ENCODE measurements around the gene HPS1.

HPS1 gene

GRCh38 chr10:98418665-98419468 is 27.9 kb downstream of the HPS1 start:
- H3K27me3 ChIP-seq (ENCODE audit: control insufficient read depth, insufficient read depth, low read length), result no peaks in the 10 kb centered on the region
- no peaks in the 10 kb centered on the region for H3K9me3 ChIP-seq (ENCODE audit: control insufficient read depth, insufficient read depth, low read depth, low read length)
- H3K36me3 ChIP-seq (ENCODE audit: control insufficient read depth, insufficient read depth, low read length), result peaks cover 13% of the 10 kb centered on the region
- H3K9ac ChIP-seq (ENCODE audit: low read length), result no peak overlapping the region
- H3K4me3 ChIP-seq (ENCODE audit: low read depth, low read length), result no peak overlapping the region
- H3K27ac ChIP-seq (ENCODE audit: low read depth, low read length), result no peak overlapping the region
- H3K4me1 ChIP-seq (ENCODE audit: control insufficient read depth, insufficient read depth, low read length), result peaks cover 19% of the 10 kb centered on the region

DNA sequence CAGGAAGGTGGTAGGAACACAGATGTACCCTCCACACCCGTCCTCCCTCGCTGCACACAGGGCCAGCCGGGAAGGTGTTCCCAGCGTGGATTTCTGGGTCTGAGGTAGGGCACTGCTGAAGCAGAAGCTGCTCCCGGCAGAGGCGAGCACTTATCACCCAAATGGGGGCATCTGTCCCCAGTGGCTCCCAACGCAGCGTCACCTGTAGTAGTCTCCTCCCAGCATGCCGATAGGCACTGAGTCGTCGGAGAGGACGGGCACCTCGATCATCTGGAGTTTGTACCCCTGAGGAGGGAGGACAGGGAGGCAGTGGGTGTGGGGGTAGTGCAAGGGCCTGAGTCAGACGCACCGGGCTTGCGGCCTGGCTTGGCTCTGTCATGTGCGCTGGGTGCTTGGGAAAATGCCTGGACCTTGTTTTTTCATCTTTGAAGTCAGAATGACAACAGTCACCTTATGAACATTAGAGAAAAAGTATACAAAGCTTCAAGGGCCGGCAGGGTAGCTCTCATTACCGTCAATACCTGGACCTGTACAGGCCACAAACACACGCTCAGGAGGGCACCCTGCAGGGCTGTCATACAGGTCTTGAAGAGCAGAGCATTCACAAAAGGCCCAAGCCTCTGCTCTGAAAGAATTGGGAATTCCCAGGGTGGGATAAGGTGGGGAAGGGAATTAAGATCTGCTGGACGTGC is 28.6 kb downstream of the HPS1 start:
- Histone ChIP-seq H3K9me3 (ENCODE audit: control insufficient read depth, insufficient read depth, low read depth, low read length) (no peaks in the 10 kb centered on the region), H3K4me3 (ENCODE audit: low read depth, low read length) (no peak overlapping the region), H3K4me1 (ENCODE audit: control insufficient read depth, insufficient read depth, low read length) (peaks cover 19% of the 10 kb centered on the region), H3K9ac (ENCODE audit: low read length) (no peak overlapping the region), H3K27ac (ENCODE audit: low read depth, low read length) (no peak overlapping the region), H3K36me3 (ENCODE audit: control insufficient read depth, insufficient read depth, low read length) (peaks cover 13% of the 10 kb centered on the region), H3K27me3 (ENCODE audit: control insufficient read depth, insufficient read depth, low read length) (no peaks in the 10 kb centered on the region)

- H3K36me3 ChIP-seq (ENCODE audit: control insufficient read depth, insufficient read depth, low read length), result peaks cover 13% of the 10 kb centered on the region
- H3K27ac ChIP-seq (ENCODE audit: low read depth, low read length), result no peak overlapping the region
- peaks cover 19% of the 10 kb centered on the region for H3K4me1 ChIP-seq (ENCODE audit: control insufficient read depth, insufficient read depth, low read length)
- no peak overlapping the region for H3K9ac ChIP-seq (ENCODE audit: low read length)
- no peaks in the 10 kb centered on the region for H3K27me3 ChIP-seq (ENCODE audit: control insufficient read depth, insufficient read depth, low read length)
- no peaks in the 10 kb centered on the region for H3K9me3 ChIP-seq (ENCODE audit: control insufficient read depth, insufficient read depth, low read depth, low read length)
- H3K4me3 ChIP-seq (ENCODE audit: low read depth, low read length), result no peak overlapping the region
Measured at GRCh38 chr10:98417481-98417959, 29.2 kb downstream of the HPS1 start.

- no peak overlapping the region for H3K27ac ChIP-seq (ENCODE audit: low read depth, low read length)
- H3K9me3 ChIP-seq (ENCODE audit: control insufficient read depth, insufficient read depth, low read depth, low read length), result no peaks in the 10 kb centered on the region
- peaks cover 19% of the 10 kb centered on the region for H3K4me1 ChIP-seq (ENCODE audit: control insufficient read depth, insufficient read depth, low read length)
- H3K4me3 ChIP-seq (ENCODE audit: low read depth, low read length), result no peak overlapping the region
- no peaks in the 10 kb centered on the region for H3K27me3 ChIP-seq (ENCODE audit: control insufficient read depth, insufficient read depth, low read length)
- H3K36me3 ChIP-seq (ENCODE audit: control insufficient read depth, insufficient read depth, low read length), result peaks cover 13% of the 10 kb centered on the region
- H3K9ac ChIP-seq (ENCODE audit: low read length), result no peak overlapping the region
Measured at GRCh38 chr10:98416606-98417388, 29.9 kb downstream of the HPS1 start.

- H3K9ac ChIP-seq (ENCODE audit: low read length), result peak overlapping the region; percentile 86
- H3K36me3 ChIP-seq (ENCODE audit: control insufficient read depth, insufficient read depth, low read length), result peaks cover 13% of the 10 kb centered on the region
- H3K4me3 ChIP-seq (ENCODE audit: low read depth, low read length), result no peak overlapping the region
- H3K9me3 ChIP-seq (ENCODE audit: control insufficient read depth, insufficient read depth, low read depth, low read length), result no peaks in the 10 kb centered on the region
- H3K4me1 ChIP-seq (ENCODE audit: control insufficient read depth, insufficient read depth, low read length), result peaks cover 19% of the 10 kb centered on the region
- H3K27me3 ChIP-seq (ENCODE audit: control insufficient read depth, insufficient read depth, low read length), result no peaks in the 10 kb centered on the region
- H3K27ac ChIP-seq (ENCODE audit: low read depth, low read length), result peak overlapping the region; percentile 32; the same call in 1 of the 2 replicates
Measured at GRCh38 chr10:98415731-98416119, 31.0 kb downstream of the HPS1 start.

DNA sequence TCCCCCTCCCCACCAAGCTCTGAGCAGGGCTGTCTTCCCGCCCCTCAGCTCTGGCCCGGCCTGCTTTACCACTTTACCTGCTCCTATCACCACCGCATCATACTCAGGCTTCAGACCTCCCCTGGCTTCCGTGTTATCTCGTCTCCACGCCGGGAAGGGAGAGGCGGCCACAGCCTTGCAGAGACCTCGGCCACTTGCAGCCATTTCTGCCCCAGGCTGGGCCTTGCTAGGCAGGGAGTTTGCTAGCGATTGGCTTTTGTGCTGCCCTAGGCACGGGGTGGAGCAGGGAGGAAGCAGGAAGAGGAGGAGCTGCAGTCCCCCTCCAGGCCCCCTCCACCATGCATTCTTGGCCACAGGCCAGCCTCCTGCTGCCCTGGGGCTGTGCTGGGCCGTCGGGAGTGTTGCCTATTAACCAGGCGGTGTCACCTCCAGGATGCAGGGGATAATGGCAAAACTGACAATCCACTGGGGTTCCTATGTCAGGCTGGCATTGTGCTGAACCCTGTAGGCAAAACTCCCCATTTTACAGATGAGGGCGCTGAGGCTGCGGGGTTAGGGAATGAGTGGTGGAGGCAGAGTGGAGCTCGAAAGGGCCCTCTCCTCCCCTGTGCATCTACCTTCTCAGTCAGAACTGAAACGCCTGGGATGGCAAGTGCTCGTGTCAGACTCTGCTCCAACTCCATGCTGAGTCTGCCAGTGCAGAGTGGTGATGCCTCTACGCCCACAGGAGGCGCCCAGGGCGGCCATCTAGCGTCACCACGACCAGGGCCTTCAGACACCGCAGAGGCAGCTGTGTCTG is 31.6 kb downstream of the HPS1 start, which contains the start of gene PYROXD2:
TSS of gene PYROXD2 (minus strand) at position 251 of the 799 bp plus-strand sequence. CDS start at position 204, 47 bp downstream.
- H3K27ac ChIP-seq (ENCODE audit: low read depth, low read length), result peak within 1 kb of the TSS; percentile 56
- no peaks in the 10 kb centered on the region for H3K27me3 ChIP-seq (ENCODE audit: control insufficient read depth, insufficient read depth, low read length)
- peak within 1 kb of the TSS; percentile 74 for H3K4me3 ChIP-seq (ENCODE audit: low read depth, low read length)
- peaks cover 19% of the 10 kb centered on the region for H3K4me1 ChIP-seq (ENCODE audit: control insufficient read depth, insufficient read depth, low read length)
- peaks cover 13% of the 10 kb centered on the region for H3K36me3 ChIP-seq (ENCODE audit: control insufficient read depth, insufficient read depth, low read length)
- H3K9me3 ChIP-seq (ENCODE audit: control insufficient read depth, insufficient read depth, low read depth, low read length), result no peaks in the 10 kb centered on the region
- peak within 1 kb of the TSS; percentile 86 for H3K9ac ChIP-seq (ENCODE audit: low read length)

GRCh38 chr10:98414578-98414931 is 32.2 kb downstream of the HPS1 start:
- Histone ChIP-seq H3K9ac (ENCODE audit: low read length) (peak overlapping the region; percentile 86), H3K4me3 (ENCODE audit: low read depth, low read length) (peak overlapping the region; percentile 74), H3K27me3 (ENCODE audit: control insufficient read depth, insufficient read depth, low read length) (no peaks in the 10 kb centered on the region), H3K36me3 (ENCODE audit: control insufficient read depth, insufficient read depth, low read length) (peaks cover 8% of the 10 kb centered on the region), H3K27ac (ENCODE audit: low read depth, low read length) (peak overlapping the region; percentile 56), H3K9me3 (ENCODE audit: control insufficient read depth, insufficient read depth, low read depth, low read length) (no peaks in the 10 kb centered on the region), H3K4me1 (ENCODE audit: control insufficient read depth, insufficient read depth, low read length) (peaks cover 19% of the 10 kb centered on the region)

DNA sequence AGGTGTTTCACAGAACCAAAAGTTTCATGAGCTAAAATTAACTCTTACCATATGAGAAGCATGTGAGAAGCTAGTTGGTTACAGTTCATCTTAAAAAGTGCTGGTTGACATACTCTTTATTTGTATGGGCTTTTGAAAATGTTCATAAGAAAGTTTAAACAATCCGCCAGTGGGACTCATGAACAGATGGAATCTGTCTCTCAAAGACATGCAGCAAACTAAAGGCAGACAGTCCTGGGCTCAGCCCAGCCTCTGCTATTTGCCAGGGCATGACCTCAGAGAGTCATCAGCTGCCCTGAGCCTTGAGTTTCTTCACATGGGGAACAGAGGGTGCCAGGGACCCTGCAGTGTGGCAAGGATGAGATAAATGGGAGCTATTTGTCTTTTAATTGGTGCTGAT is 35.0 kb downstream of the HPS1 start:
- Histone ChIP-seq H3K4me3 (ENCODE audit: low read depth, low read length) (no peak overlapping the region), H3K36me3 (ENCODE audit: control insufficient read depth, insufficient read depth, low read length) (peaks cover under 1% of the 10 kb centered on the region; the same call in 1 of the 2 replicates), H3K27ac (ENCODE audit: low read depth, low read length) (no peak overlapping the region), H3K27me3 (ENCODE audit: control insufficient read depth, insufficient read depth, low read length) (no peaks in the 10 kb centered on the region), H3K9me3 (ENCODE audit: control insufficient read depth, insufficient read depth, low read depth, low read length) (no peaks in the 10 kb centered on the region), H3K4me1 (ENCODE audit: control insufficient read depth, insufficient read depth, low read length) (peaks cover 19% of the 10 kb centered on the region), H3K9ac (ENCODE audit: low read length) (no peak overlapping the region)

GRCh38 chr10:98411166-98411565 is 35.6 kb downstream of the HPS1 start:
- Histone ChIP-seq H3K9ac (ENCODE audit: low read length) (no peak overlapping the region), H3K27me3 (ENCODE audit: control insufficient read depth, insufficient read depth, low read length) (no peaks in the 10 kb centered on the region), H3K4me1 (ENCODE audit: control insufficient read depth, insufficient read depth, low read length) (peaks cover 19% of the 10 kb centered on the region), H3K9me3 (ENCODE audit: control insufficient read depth, insufficient read depth, low read depth, low read length) (no peaks in the 10 kb centered on the region), H3K4me3 (ENCODE audit: low read depth, low read length) (no peak overlapping the region), H3K36me3 (ENCODE audit: control insufficient read depth, insufficient read depth, low read length) (no peaks in the 10 kb centered on the region), H3K27ac (ENCODE audit: low read depth, low read length) (no peak overlapping the region)

DNA sequence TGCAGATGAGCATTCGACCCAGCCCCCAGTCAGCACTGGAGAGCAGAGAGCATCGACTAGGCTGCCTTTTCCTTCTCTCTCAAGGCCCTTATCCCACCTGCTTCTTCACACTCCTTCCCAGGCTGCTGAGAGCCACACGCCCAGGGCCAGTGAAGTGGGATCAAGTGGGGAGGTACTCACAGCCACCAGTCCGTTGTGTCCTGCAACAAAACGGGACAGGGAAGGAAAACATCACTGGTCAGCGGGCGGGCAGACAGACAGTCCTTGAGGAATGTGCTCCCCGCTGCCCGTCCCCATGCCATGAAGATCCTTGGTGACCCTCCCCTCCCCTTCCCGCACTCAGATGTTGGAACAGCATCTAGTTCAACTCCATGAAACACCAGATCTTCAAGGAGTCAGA is 36.0 kb downstream of the HPS1 start:
- no peaks in the 10 kb centered on the region for H3K36me3 ChIP-seq (ENCODE audit: control insufficient read depth, insufficient read depth, low read length)
- no peak overlapping the region for H3K4me3 ChIP-seq (ENCODE audit: low read depth, low read length)
- H3K4me1 ChIP-seq (ENCODE audit: control insufficient read depth, insufficient read depth, low read length), result peaks cover 16% of the 10 kb centered on the region
- H3K9me3 ChIP-seq (ENCODE audit: control insufficient read depth, insufficient read depth, low read depth, low read length), result no peaks in the 10 kb centered on the region
- H3K27ac ChIP-seq (ENCODE audit: low read depth, low read length), result no peak overlapping the region
- no peak overlapping the region for H3K9ac ChIP-seq (ENCODE audit: low read length)
- no peaks in the 10 kb centered on the region for H3K27me3 ChIP-seq (ENCODE audit: control insufficient read depth, insufficient read depth, low read length)
